Memory B cell (primary cell): Measurements from ENCODE around the gene GCN1.
"Not testable (repeated sequence)": the region's sequence is repeated elsewhere in the genome, so short reads cannot be mapped to it uniquely, and the experiment has no call there.

ENCODE experiments used
- ATAC-seq: fragments of 150-1000 bp; cut with Tn5 transposase; 2 replicates; pipeline ENCODE4 v1.10.0; 2021; ENCODE audit warnings: low read depth, mild to moderate bottlenecking, moderate library complexity
- DNase-seq, 2 donors: peaks; one replicate each; pipeline ENCODE4 v3.0.0; 2022; ENCODE audit warnings: low spot score in 2 of 2
- H3K27ac Mint-ChIP-seq: one replicate; pipeline ENCODE4 v1.8.0; 2022; ENCODE audit warnings: mild to moderate bottlenecking, moderate library complexity, mixed read lengths
- H3K27me3 Mint-ChIP-seq: one replicate; pipeline ENCODE4 v1.8.0; 2022; ENCODE audit warnings: mixed read lengths
- H3K36me3 Mint-ChIP-seq: one replicate; pipeline ENCODE4 v1.8.0; 2022; ENCODE audit warnings: mild to moderate bottlenecking, mixed read lengths
- H3K4me1 Mint-ChIP-seq: one replicate; pipeline ENCODE4 v1.8.0; 2022; ENCODE audit warnings: mixed read lengths
- H3K4me3 Mint-ChIP-seq: one replicate; pipeline ENCODE4 v1.8.0; 2022; ENCODE audit warnings: mild to moderate bottlenecking, moderate library complexity, mixed read lengths
- H3K9me3 Mint-ChIP-seq: one replicate; pipeline ENCODE4 v1.8.0; 2022; ENCODE audit warnings: mixed read lengths

The GCN1 gene

GRCh38 chr12:120194534-120195395 is at the start of gene GCN1:
Gene GCN1, minus strand, starts transcription at chr12:120194715. Its CDS starts 18 bp downstream, at chr12:120194697.
- Mint-ChIP-seq H3K9me3 (no peaks in the 10 kb centered on the region), H3K4me1 (peaks cover 22% of the 10 kb centered on the region), H3K27me3 (no peaks in the 10 kb centered on the region), H3K36me3 (peaks cover 10% of the 10 kb centered on the region), H3K27ac (peak within 1 kb of the TSS; percentile 80), H3K4me3 (peak within 1 kb of the TSS; percentile 85)
- ATAC-seq = peak; percentile 97
- peak; percentile 89 to 97 for DNase-seq

- Mint-ChIP-seq H3K4me1 (no peaks in the 10 kb centered on the region), H3K36me3 (no peaks in the 10 kb centered on the region), H3K9me3 (no peaks in the 10 kb centered on the region), H3K4me3 (no peak overlapping the region), H3K27ac (no peak overlapping the region), H3K27me3 (peaks cover 22% of the 10 kb centered on the region)
- ATAC-seq = no peak
- DNase-seq = no peak
These were observed 48.6 kb upstream of the GCN1 start for GRCh38 chr12:120242971-120243699.

DNA sequence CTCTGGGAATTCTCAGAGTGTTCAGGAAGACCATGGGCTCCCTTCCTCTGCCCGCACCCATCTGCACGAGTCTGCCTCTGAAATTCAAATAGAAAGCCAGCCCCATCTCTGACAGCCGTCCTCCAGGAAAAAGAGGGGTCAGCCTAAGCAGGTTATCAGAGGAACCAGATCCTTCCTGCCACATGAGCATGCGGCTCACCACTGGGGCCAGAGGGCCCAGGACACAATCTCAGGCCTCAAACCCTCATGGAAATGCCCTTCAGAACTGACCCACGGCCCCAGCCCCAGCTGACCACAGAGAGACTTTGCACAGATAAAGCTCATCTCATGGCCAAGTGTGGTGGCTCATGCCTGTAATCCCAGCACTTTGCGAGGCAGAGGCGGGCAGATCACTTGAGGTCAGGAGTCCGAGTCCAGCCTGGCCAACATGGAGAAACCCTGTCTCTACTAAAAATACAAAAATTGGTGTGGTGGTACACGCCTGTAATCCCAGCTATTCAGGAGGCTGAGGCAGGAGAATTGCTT is 47.8 kb upstream of the GCN1 start:
- Mint-ChIP-seq H3K4me1 (no peaks in the 10 kb centered on the region), H3K36me3 (no peaks in the 10 kb centered on the region), H3K9me3 (no peaks in the 10 kb centered on the region), H3K27ac (no peak overlapping the region), H3K4me3 (no peak overlapping the region), H3K27me3 (peaks cover 20% of the 10 kb centered on the region)
- ATAC-seq (no peak), DNase-seq (no peak)

- no peaks in the 10 kb centered on the region for H3K4me1 Mint-ChIP-seq
- H3K4me3 Mint-ChIP-seq = no peak overlapping the region
- H3K27ac Mint-ChIP-seq = no peak overlapping the region
- no peaks in the 10 kb centered on the region for H3K36me3 Mint-ChIP-seq
- H3K27me3 Mint-ChIP-seq = peaks cover 21% of the 10 kb centered on the region
- ATAC-seq = no peak
- no peak for DNase-seq
- H3K9me3 Mint-ChIP-seq = no peaks in the 10 kb centered on the region
These were observed 47.2 kb upstream of the GCN1 start for GRCh38 chr12:120241561-120242274.

DNA sequence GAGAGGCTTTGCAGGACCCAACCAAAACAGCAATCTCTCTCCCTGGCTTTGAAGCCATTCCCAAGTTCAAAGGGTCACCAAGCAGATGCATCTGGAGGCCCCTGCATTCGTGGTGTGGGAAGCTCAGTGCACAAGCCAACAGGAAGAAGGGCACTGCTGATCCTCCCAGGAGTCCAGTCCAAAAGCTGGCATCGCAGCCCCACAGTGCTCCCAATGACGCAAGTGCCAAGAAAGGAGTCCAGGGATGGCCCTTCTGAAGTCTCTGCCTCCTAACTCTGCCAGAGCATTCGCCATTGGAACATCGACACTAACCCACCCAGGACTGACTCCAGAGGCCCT is 45.9 kb upstream of the GCN1 start:
- ATAC-seq = no peak
- Mint-ChIP-seq H3K4me1 (peaks cover 3% of the 10 kb centered on the region), H3K36me3 (no peaks in the 10 kb centered on the region), H3K27ac (no peak overlapping the region), H3K4me3 (no peak overlapping the region), H3K9me3 (no peaks in the 10 kb centered on the region), H3K27me3 (peaks cover 25% of the 10 kb centered on the region)
- no peak for DNase-seq

DNA sequence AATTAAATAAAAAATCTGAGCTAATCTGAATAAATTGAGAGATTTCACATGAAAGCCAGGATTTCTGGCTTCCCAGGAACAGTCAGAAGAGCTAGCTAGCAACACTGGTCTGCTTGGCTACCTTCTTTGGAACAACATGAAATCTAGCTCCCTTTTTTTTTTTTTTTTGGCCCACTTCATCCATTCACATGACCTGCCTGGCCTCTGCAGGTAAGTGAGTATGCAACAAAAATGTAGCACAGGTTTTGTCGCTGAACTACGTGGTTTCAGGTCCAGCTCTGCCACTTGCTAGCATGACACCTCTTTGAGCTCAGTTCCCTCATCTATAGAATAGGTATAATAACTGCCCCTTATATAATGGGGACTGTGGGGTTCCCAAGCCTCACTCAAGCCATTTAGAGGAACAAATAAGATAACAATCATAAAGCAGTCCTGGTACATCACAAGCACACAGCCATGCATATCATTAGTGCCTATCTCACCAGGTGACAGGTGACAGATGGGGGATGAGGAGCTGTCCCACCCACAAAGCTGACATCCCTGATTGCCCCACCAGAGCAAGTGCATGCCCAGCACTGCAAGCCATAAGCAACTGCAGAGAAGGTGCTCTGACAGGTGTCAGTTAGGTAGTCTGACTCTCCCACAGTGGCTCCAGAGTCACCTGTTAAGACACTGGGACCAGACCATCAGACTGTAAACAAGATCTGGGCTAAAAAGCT is 45.4 kb upstream of the GCN1 start:
- H3K4me1 Mint-ChIP-seq = peaks cover 4% of the 10 kb centered on the region
- H3K27me3 Mint-ChIP-seq = peaks cover 22% of the 10 kb centered on the region
- ATAC-seq = no peak
- H3K4me3 Mint-ChIP-seq = no peak overlapping the region
- no peaks in the 10 kb centered on the region for H3K36me3 Mint-ChIP-seq
- DNase-seq = no peak
- no peak overlapping the region for H3K27ac Mint-ChIP-seq
- H3K9me3 Mint-ChIP-seq = no peaks in the 10 kb centered on the region

GRCh38 chr12:120238839-120239445 is 44.4 kb upstream of the GCN1 start:
- DNase-seq (no peak), ATAC-seq (no peak)
- Mint-ChIP-seq H3K27me3 (peaks cover 20% of the 10 kb centered on the region), H3K4me3 (no peak overlapping the region), H3K4me1 (peaks cover 4% of the 10 kb centered on the region), H3K27ac (no peak overlapping the region), H3K9me3 (no peaks in the 10 kb centered on the region), H3K36me3 (no peaks in the 10 kb centered on the region)

- Mint-ChIP-seq H3K36me3 (no peaks in the 10 kb centered on the region), H3K27me3 (peaks cover 19% of the 10 kb centered on the region), H3K4me1 (peaks cover 7% of the 10 kb centered on the region), H3K27ac (no peak overlapping the region), H3K9me3 (no peaks in the 10 kb centered on the region), H3K4me3 (no peak overlapping the region)
- no peak for DNase-seq
- ATAC-seq = no peak
These were observed 43.7 kb upstream of the GCN1 start for GRCh38 chr12:120238217-120238616.

GRCh38 chr12:120237360-120238171 is 43.1 kb upstream of the GCN1 start:
- peaks cover 12% of the 10 kb centered on the region for H3K4me1 Mint-ChIP-seq
- H3K9me3 Mint-ChIP-seq = no peaks in the 10 kb centered on the region
- no peak overlapping the region for H3K27ac Mint-ChIP-seq
- DNase-seq (no peak), ATAC-seq (no peak)
- no peak overlapping the region for H3K4me3 Mint-ChIP-seq
- H3K36me3 Mint-ChIP-seq = no peaks in the 10 kb centered on the region
- peaks cover 21% of the 10 kb centered on the region for H3K27me3 Mint-ChIP-seq

DNA sequence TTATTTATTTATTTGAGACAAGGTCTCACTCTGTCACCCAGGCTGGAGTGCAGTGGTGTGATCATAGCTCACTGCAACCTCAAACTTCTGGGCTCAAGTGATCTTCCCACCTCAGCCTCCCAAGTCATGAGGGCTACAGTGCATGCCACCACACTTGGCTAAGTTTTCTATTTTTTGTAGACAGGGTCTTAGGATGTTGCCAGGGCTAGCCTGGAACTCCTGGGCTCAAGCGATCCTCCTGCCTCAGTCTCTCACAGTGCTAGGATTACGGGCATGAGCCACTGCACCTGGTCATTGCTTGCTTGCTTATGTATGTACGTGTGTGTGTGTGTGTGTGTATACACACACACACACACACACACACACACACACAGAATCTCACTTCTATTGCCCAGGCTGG is 42.3 kb upstream of the GCN1 start:
- ATAC-seq, H3K27ac Mint-ChIP-seq, DNase-seq, H3K4me3 Mint-ChIP-seq, H3K36me3 Mint-ChIP-seq, H3K9me3 Mint-ChIP-seq: not testable (repeated sequence)
- Mint-ChIP-seq H3K27me3 (peaks cover 24% of the 10 kb centered on the region), H3K4me1 (peaks cover 12% of the 10 kb centered on the region)

DNA sequence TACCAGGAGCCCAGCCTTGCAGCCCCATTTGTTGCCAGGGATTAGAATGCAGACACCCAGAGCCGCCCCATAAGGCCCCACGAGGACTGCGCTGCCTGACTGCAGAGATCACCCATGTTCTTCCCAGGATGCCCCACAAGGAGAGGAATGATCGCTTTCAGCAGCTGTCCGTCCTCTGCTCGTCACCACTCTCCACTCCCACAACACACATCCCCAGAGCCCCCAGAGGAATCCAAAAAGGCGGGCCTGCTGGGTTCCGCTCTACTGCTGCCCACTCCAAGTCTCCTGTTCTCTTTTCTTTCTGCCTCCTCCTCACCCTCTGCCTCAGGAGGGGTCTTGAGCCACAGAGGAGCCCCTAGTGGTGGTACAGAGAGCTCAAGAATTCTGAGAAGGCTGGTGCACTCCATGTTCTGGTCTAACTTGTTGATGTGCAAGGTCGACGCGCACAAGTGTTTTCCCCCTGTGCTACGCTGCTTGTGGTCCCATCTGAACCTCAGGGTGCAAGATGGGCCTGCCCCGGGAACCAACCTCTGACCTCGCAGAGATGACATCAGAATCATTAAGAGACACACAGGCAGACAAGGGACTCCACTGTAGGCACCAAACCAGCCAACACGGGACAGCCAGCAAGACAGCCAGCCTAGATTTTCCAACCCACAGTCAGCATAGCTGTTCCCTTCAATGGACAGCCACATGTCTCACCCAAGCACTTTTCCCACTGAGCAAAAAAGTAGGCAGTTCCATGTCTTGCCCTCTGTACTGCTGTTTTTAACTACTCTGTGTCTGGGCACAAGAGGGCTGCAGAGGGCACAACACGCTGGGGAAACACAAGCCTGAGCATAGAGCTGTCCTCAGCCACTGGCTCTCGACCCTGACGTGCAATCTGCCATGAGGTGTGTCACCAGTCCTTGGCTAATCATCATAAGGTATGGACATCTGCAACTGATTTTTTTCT is 41.1 kb upstream of the GCN1 start:
- DNase-seq = no peak
- Mint-ChIP-seq H3K4me1 (peaks cover 12% of the 10 kb centered on the region), H3K36me3 (no peaks in the 10 kb centered on the region), H3K27ac (no peak overlapping the region), H3K27me3 (peaks cover 19% of the 10 kb centered on the region), H3K4me3 (no peak overlapping the region), H3K9me3 (no peaks in the 10 kb centered on the region)
- peak; percentile 29 for ATAC-seq
